CD4-positive, alpha-beta T cell treated with Interleukin-21 for 1 hour (primary cell): ENCODE data around the gene GRHL1.
"Not testable (repeated sequence)": the region's sequence is repeated elsewhere in the genome, so short reads cannot be mapped to it uniquely, and the experiment has no call there.

Source experiments
- DNase-seq: peaks from one replicate; pipeline ENCODE4 v3.0.0-alpha.2; 2020

GRHL1 gene

GRCh38 chr2:10030311-10030736 is 78.8 kb downstream of the GRHL1 start:
- no peak for DNase-seq

GRCh38 chr2:10030798-10031197 is 79.3 kb downstream of the GRHL1 start:
- DNase-seq: not testable (repeated sequence)

GRCh38 chr2:10031886-10032745 is 80.6 kb downstream of the GRHL1 start:
- no peak for DNase-seq

GRCh38 chr2:10032746-10033105 is 81.2 kb downstream of the GRHL1 start:
- no peak for DNase-seq

- DNase-seq: no peak
These were observed 81.9 kb downstream of the GRHL1 start for GRCh38 chr2:10033251-10034006.

GRCh38 chr2:10034333-10035052 is 83.0 kb downstream of the GRHL1 start:
- DNase-seq: no peak

- DNase-seq: peak; percentile 34
These were observed 83.5 kb downstream of the GRHL1 start for GRCh38 chr2:10035053-10035422.

- DNase-seq: no peak
These were observed 84.1 kb downstream of the GRHL1 start for GRCh38 chr2:10035633-10036032.

GRCh38 chr2:10036095-10036884 is 84.8 kb downstream of the GRHL1 start:
- DNase-seq: peak; percentile 68

GRCh38 chr2:10038123-10038522 is 86.6 kb downstream of the GRHL1 start:
- DNase-seq: no peak

GRCh38 chr2:10038716-10039115 is 87.2 kb downstream of the GRHL1 start:
- DNase-seq: no peak

GRCh38 chr2:10039658-10040410 is 88.3 kb downstream of the GRHL1 start:
- no peak for DNase-seq

- no peak for DNase-seq
These were observed 90.2 kb downstream of the GRHL1 start for GRCh38 chr2:10041711-10042110.

GRCh38 chr2:10042301-10043161 is 91.0 kb downstream of the GRHL1 start:
- peak; percentile 48 for DNase-seq

- DNase-seq: peak; percentile 91
These were observed 91.9 kb downstream of the GRHL1 start, which contains the start of gene KLF11 for GRCh38 chr2:10043256-10043905. KLF11 (plus strand) TSS chr2:10043550; CDS start chr2:10043717, 167 bp downstream.

- peak; percentile 98 for DNase-seq
These were observed 92.6 kb downstream of the GRHL1 start for GRCh38 chr2:10043906-10044601.

- DNase-seq: no peak
These were observed 94.3 kb downstream of the GRHL1 start for GRCh38 chr2:10045561-10046355.

- no peak for DNase-seq
These were observed 95.4 kb downstream of the GRHL1 start for GRCh38 chr2:10046931-10047330.
